NCI-H2081 (cell line): ENCODE data around the gene SLC25A25.

Source experiments
- DNase-seq, 2 experiments: peaks; one replicate each; lab custom pipeline; 2025; lab: John Stamatoyannopoulos, UW

Gene SLC25A25

GRCh38 chr9:128145536-128145935 lies 77.5 kb downstream of the SLC25A25 start:
- DNase-seq, result no peak

DNA sequence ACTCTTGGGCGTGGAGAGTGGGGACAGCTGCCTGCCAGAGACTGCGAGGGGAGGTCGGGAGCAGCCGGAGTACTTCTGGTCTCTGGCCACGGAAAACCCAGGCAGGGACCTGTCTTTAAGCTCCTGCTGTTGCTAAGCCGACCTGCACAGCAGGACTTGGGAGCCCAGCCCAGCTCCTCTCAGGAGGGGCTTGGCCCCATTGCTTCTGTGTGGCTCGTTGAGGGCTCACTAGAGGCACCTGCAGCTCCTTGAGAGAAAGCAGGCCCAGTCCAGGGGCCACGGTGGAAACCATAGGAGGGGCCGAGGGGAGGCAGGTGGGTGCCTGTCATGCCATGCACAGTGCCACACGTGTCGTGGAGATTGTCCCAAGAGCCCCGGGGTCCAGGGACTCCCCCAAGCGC lies 77.9 kb downstream of the SLC25A25 start:
- DNase-seq, result no peak

DNA sequence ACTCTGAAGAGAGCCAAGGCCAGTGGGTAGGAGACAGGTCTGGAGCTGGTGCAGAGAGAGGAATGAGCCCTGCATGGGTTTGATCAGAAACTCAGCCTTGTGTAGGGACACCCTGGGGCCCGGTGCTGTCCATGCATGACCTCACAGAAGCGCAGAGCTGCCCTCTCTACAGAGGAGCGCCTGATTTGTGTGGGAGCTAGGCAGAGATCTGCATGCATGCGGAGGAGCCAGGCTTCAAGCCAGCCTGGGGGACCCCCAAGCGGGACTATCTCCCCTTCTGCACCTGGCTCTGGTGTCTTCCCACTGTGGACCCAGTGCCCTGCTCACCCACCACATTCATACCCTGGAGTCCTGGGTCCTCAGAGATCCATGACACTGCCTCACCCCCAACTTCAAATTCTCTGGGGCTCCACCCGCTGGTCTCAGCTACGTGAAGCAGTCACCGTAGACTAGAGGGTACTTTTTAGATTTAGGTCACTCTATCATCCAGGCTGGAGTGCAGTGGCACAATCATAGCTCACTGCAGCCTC lies 78.6 kb downstream of the SLC25A25 start:
- no peak for DNase-seq

DNA sequence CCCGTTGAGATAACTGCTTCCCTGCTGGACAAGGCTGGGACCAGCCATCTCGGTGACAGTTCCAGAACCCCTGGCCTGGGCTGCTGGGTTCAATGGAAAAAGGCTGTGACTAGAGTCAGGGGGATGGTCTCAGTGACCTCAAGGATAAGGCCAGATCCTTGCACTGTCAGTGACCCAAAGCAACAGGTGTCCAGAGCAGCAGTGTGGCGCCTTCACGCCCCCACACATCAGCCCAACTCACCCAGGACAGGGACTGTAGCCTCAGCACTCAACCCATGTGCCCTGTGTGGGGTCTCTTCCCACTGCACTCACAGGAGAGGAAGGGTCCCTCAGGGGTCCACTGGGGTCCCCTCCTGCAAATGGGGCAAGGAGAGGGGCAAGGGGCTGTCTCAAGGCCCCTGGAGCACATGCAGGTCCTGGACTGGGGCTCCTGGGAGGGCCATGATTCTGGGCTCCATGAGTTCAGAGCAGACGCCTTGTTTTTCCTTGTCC lies 80.5 kb downstream of the SLC25A25 start:
- DNase-seq, result no peak

- no peak for DNase-seq
Observed at GRCh38 chr9:128149001-128149701, 81.1 kb downstream of the SLC25A25 start, which contains the start of gene LCN2. Gene LCN2, plus strand, starts transcription at chr9:128149453. Its CDS starts 73 bp downstream, at chr9:128149526.

DNA sequence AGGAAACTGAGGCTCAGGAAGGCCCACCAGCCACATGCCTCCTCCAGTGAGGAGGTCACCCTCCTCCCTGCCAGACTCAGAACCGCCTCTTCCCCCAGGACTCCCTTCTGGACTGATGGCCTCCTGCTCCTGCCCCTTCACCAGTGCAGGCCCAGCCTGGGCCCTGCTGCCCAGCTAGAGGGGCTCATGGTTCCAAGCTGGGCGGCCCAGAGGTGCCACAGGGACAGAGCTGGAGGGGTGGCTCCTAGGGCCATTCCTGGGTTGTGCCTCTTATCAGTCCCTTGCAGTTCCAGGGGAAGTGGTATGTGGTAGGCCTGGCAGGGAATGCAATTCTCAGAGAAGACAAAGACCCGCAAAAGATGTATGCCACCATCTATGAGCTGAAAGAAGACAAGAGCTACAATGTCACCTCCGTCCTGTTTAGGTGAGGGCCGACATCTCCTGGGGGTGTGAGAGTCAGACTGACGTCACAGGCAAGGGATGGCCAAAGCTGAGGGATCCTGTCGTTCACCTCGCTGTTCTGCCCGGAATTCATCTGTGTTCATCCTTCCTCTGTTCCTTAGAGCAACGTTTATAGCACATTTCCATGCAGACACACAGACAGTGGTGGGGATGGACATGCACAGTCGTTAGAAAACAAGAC lies 82.0 kb downstream of the SLC25A25 start:
- no peak for DNase-seq

GRCh38 chr9:128150594-128151308 lies 82.7 kb downstream of the SLC25A25 start:
- no peak for DNase-seq

DNA sequence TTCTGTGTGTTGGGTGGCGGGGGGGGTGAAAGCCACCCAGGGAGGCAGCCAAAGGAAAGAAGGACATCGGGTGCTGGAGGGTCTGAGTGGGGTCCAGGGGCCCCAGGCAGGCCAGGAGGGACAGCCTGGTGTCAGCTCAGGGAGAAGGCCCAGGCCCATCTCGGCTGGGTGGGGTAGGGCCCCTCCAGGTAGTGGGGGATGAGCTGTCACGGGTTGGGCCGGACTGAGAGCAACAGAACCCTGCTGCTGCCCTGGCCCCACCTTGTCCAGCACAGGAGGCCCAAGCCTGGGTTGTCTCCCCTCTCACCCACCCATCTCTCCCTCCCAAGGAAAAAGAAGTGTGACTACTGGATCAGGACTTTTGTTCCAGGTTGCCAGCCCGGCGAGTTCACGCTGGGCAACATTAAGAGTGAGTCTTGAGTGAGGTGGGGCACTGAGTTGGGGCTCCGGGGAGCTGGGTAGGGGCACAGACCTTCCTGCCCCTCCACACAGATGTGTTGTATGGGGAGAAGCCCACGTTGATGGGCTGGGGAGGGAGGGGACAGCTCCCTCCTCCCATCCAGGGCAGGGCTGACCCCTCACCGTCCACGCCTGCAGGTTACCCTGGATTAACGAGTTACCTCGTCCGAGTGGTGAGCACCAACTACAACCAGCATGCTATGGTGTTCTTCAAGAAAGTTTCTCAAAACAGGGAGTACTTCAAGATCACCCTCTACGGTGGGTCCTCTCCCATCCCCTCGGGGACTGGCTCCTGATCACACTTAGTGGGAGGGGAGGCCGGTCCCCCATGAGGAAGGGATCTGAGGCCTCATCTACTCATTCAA lies 83.5 kb downstream of the SLC25A25 start:
- DNase-seq, result no peak

- DNase-seq, result no peak
Observed at GRCh38 chr9:128152133-128153059, 84.4 kb downstream of the SLC25A25 start.

- DNase-seq, result no peak
Observed at GRCh38 chr9:128153060-128153946, 85.3 kb downstream of the SLC25A25 start.

DNA sequence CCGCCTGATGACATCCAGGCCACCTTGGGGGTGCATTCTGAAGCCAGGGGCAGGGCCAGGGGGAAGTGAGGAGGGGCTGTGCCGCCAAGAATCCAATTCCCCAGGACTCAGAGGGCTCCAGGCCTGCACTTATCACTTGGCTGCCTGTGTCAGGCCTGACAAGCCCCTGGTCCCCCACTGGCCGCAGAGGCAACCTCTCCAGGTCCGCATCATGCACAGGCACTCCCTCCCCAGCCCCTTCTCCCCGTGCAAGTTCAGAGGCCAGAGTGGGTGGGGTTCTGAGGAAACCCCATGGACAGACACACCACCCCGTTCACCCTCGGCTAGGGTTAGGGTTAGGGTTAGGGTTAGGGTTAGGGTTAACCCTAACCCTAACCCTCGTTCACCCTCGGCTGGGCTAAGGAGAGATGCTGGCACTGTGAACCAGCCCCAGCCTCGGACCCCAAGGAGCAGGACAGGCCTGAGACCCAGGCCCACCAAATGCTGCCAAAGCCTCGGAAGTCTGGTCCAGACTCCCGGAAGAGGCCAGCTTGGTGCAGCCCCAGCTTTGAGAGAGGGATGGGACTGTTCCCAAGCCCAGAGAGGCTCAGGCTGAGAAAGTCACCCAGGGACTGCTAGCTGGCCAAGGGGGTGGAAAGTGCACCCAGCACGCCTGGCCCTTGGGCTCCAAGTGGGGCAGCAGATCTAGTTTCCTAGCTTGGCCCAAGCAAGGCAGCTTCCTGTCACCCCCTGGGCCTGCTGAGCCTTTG lies 86.1 kb downstream of the SLC25A25 start:
- DNase-seq, result no peak

GRCh38 chr9:128155736-128156500 lies 87.9 kb downstream of the SLC25A25 start:
- DNase-seq, result no peak
